ENCODE measurements around the gene SFR1. TPM values are rescaled to one million over a fixed set of nuclear protein-coding genes. Genes with fewer than 3 reads are reported as not detected.
"Not testable (repeated sequence)": the region's sequence is repeated elsewhere in the genome, so short reads cannot be mapped to it uniquely, and the experiment has no call there.

The SFR1 gene
- total RNA-seq, 1 donor from 2014 or later = 4.4 TPM

DNA sequence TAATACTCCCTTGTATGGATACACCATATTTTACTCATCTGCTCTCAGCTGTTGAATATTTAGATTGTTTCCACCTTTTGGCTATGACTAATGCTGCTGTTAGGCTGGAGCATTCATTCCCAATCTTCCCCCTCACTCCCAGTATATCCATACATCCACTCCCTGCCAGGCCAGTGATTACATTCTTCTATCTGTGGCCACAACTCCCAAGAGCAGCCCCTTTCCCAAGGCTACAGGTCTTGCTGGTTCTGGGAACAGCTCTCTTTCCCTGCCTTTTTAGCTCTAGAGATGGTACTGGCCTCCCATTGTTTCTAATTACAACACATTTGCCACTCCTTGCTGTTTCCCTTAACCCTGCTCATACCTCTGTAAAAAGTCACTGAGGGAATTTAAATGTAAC lies 28.2 kb downstream of the SFR1 start:
- no peak overlapping the region for H3K4me3 ChIP-seq
- H3K36me3 ChIP-seq = no peaks in the 10 kb centered on the region
- no peak overlapping the region for H3K27ac ChIP-seq
- DNase-seq (ENCODE audit: extremely low spot score in 2 of 2) = no peak
- no peaks in the 10 kb centered on the region for H3K4me1 ChIP-seq
- H3K27me3 ChIP-seq = no peaks in the 10 kb centered on the region
- TF ChIP-seq POLR2AphosphoS5 (IDR thresholded peaks at IDR 0.05; ENCODE audit: insufficient read depth in 1 of 2, low read depth in 1 of 2) = no peak
- no peak for TF ChIP-seq CTCF (IDR thresholded peaks at IDR 0.05)
- TF ChIP-seq POLR2A (IDR thresholded peaks at IDR 0.05) = no peak
- H3K9me3 ChIP-seq = peaks cover 3% of the 10 kb centered on the region
- intact Hi-C loops (cut with DNase I) = no loop called here

DNA sequence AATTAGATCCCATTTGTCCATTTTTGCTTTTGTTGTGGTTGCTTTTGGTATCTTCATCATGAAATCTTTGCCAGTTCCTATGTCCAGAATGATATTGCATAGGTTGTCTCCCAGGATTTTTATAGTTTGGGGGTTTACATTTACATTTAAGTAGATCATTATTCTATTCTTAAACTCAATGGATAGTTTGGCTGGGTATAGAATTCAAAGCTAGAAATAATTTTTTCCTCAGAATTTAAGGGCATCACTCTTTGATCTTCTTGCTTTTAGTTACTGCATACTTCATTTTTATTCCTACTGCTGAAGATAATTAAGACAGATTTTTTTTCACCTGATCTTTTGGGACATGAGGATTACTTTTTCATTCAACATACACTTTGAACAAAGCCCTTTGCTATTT lies 29.8 kb downstream of the SFR1 start:
- Histone ChIP-seq H3K36me3 (no peaks in the 10 kb centered on the region), H3K27me3 (no peaks in the 10 kb centered on the region), H3K4me1 (no peaks in the 10 kb centered on the region), H3K9me3 (peaks cover 3% of the 10 kb centered on the region), H3K4me3 (no peak overlapping the region), H3K27ac (no peak overlapping the region)
- no peak for TF ChIP-seq POLR2AphosphoS5 (IDR thresholded peaks at IDR 0.05; ENCODE audit: insufficient read depth in 1 of 2, low read depth in 1 of 2)
- no peak for TF ChIP-seq CTCF (IDR thresholded peaks at IDR 0.05)
- TF ChIP-seq POLR2A (IDR thresholded peaks at IDR 0.05) = no peak
- intact Hi-C loops (cut with DNase I) = no loop called here
- no peak for DNase-seq (ENCODE audit: extremely low spot score in 2 of 2)

- H3K36me3 ChIP-seq = no peaks in the 10 kb centered on the region
- no peaks in the 10 kb centered on the region for H3K27me3 ChIP-seq
- peaks cover 3% of the 10 kb centered on the region for H3K9me3 ChIP-seq
- intact Hi-C loops (cut with DNase I) = no loop called here
- no peak overlapping the region for H3K4me3 ChIP-seq
- no peak for DNase-seq (ENCODE audit: extremely low spot score in 2 of 2)
- no peaks in the 10 kb centered on the region for H3K4me1 ChIP-seq
- TF ChIP-seq POLR2A (IDR thresholded peaks at IDR 0.05) (no peak), CTCF (IDR thresholded peaks at IDR 0.05) (no peak), POLR2AphosphoS5 (IDR thresholded peaks at IDR 0.05; ENCODE audit: insufficient read depth in 1 of 2, low read depth in 1 of 2) (no peak)
- H3K27ac ChIP-seq = no peak overlapping the region
Observed at GRCh38 chr10:104155591-104155990, 33.6 kb downstream of the SFR1 start.

DNA sequence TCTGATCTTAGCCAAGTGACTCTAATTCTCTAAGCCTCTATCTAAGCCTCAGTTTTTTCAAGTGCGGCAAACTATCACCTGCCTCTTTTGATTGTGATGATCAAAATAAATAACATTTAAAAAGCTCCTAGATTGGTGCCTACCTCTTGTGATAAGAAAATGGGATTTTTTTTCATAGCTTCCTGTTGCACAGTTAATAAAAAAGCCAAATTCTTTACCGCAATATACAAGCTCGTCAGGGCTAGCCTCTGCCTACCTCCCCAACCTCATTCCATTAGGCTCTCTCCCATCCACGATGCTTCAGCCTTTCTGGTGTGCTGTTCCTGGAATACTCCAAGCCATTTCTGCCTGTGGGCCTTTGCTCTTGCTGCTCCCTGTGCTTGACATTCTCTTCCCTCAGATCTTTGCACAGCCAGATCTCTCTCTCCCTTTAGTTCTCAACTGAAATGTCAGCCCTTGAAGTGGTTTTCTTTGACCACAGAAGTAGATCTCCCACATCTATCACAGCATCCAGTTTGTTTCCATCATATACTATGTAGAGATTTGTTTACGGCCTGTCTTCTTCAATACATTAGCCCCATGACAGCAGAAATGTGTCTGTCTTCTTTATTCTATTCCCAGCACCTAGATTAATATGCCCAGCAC lies 48.8 kb downstream of the SFR1 start:
- no peak for TF ChIP-seq CTCF (IDR thresholded peaks at IDR 0.05)
- TF ChIP-seq POLR2AphosphoS5 (IDR thresholded peaks at IDR 0.05; ENCODE audit: insufficient read depth in 1 of 2, low read depth in 1 of 2) = no peak
- TF ChIP-seq POLR2A (IDR thresholded peaks at IDR 0.05) = no peak
- intact Hi-C loops (cut with DNase I) = no loop called here

DNA sequence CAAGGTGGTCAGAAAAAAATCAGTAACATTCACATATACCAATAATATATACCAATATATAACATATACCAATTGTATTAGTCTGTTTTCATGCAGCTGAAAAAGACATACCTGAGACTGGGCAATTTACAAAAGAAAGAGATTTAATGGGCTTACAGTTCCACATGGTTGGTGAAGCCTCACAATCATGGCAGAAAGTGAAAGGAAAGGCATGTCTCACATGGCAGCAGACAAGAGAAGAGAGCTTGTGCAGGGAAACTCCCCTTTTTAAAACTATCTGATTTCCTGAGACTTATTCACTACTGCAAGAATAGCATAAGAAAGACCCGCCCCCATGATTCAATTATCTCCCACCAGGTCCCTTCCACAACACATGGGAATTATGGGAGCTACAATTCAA lies 52.2 kb downstream of the SFR1 start:
- H3K9me3 ChIP-seq; H3K4me1 ChIP-seq; H3K4me3 ChIP-seq; DNase-seq (ENCODE audit: extremely low spot score in 2 of 2); H3K27ac ChIP-seq; intact Hi-C loops (cut with DNase I); H3K36me3 ChIP-seq; H3K27me3 ChIP-seq: not testable (repeated sequence)

More for the DNA sequence above, 48.8 kb downstream of the SFR1 start:
- no peaks in the 10 kb centered on the region for H3K4me1 ChIP-seq
- H3K9me3 ChIP-seq = no peaks in the 10 kb centered on the region
- no peak for DNase-seq (ENCODE audit: extremely low spot score in 2 of 2)
- H3K27ac ChIP-seq = no peak overlapping the region
- no peaks in the 10 kb centered on the region for H3K27me3 ChIP-seq
- no peak overlapping the region for H3K4me3 ChIP-seq
- no peaks in the 10 kb centered on the region for H3K36me3 ChIP-seq

Other genes with a start within 250 kb of the SFR1 start
- gene STN1, start 204.0 kb upstream of the SFR1 start, total RNA-seq = 22.3 TPM
- gene SLK, start 155.0 kb upstream of the SFR1 start, total RNA-seq = 50.1 TPM
- 149 TPM for gene COL17A1, start 36.3 kb upstream of the SFR1 start, total RNA-seq
- 0.25 TPM for gene CFAP43, start 110.2 kb downstream of the SFR1 start, total RNA-seq
- 69.5 TPM for gene GSTO1, start 132.7 kb downstream of the SFR1 start, total RNA-seq
- gene GSTO2, start 147.0 kb downstream of the SFR1 start, total RNA-seq = 13.8 TPM
- gene ITPRIP, start 216.3 kb downstream of the SFR1 start, total RNA-seq = 85.7 TPM
- 0.49 TPM for gene CFAP58, start 231.7 kb downstream of the SFR1 start, total RNA-seq

All from vagina (tissue), 2 donors.